Caco-2 (cell line): Measurements from ENCODE around the gene RIMBP3C. TPM values are rescaled to one million over a fixed set of nuclear protein-coding genes. Genes with fewer than 3 reads are reported as not detected.
"Not testable (repeated sequence)": the region's sequence is repeated elsewhere in the genome, so short reads cannot be mapped to it uniquely, and the experiment has no call there.

Source experiments
- BruUV-seq: library from RNA; stranded (reverse); fragments of 400-500 nt; replicated peaks from 2 replicates; lab custom pipeline; 2021; lab: Mats Ljungman, UMichigan
- CTCF ChIA-PET: fragments of 300-600 bp; sonication (Branson Sonifier 250); formaldehyde crosslinking; loops from one replicate; lab custom pipeline; 2022; ENCODE audit warnings: antibody characterized with exemption; lab: Charles Lee
- POLR2A ChIA-PET: fragments of 300-600 bp; sonication (Branson Sonifier 250); formaldehyde crosslinking; loops from one replicate; lab custom pipeline; 2022; ENCODE audit warnings: antibody characterized with exemption; lab: Charles Lee
- DNase-seq, 2 experiments: peaks; one replicate each; pipeline versions ENCODE4 v3.0.0 to v3.0.0-alpha.2; 2020 to 2022
- H3K27me3 ChIP-seq: replicated peaks from 2 replicates; pipeline ENCODE4 v1.6.0; 2011; ENCODE audit warnings: low read length; ENCODE audit not compliant: control insufficient read depth, insufficient read depth
- H3K36me3 ChIP-seq: 2 replicates; pipeline ENCODE4 v1.5.1; 2011; ENCODE audit warnings: low read length; ENCODE audit not compliant: control insufficient read depth, insufficient read depth
- H3K4me1 ChIP-seq: fragments of 250-450 bp; sonication (Bioruptor Pico); 2 replicates; pipeline ENCODE4 v1.5.1; 2020; ENCODE audit warnings: mild to moderate bottlenecking
- H3K4me3 ChIP-seq: 2 replicates; pipeline ENCODE4 v1.5.1; 2011; ENCODE audit warnings: low read depth, mild to moderate bottlenecking, control low read depth, low read length
- H3K9me3 ChIP-seq: fragments of 250-450 bp; sonication (Bioruptor Pico); 2 replicates; pipeline ENCODE4 v1.5.1; 2020; ENCODE audit warnings: mild to moderate bottlenecking, moderate library complexity
- H3K27ac Mint-ChIP-seq: one replicate; pipeline ENCODE4 v1.8.0; 2022; ENCODE audit warnings: mixed read lengths; ENCODE audit not compliant: unreplicated experiment
- H3K27me3 Mint-ChIP-seq: one replicate; pipeline ENCODE4 v1.8.0; 2022; ENCODE audit warnings: mixed read lengths; ENCODE audit not compliant: insufficient read depth, unreplicated experiment
- H3K36me3 Mint-ChIP-seq: one replicate; pipeline ENCODE4 v1.8.0; 2022; ENCODE audit warnings: mild to moderate bottlenecking, mixed read lengths; ENCODE audit not compliant: insufficient read depth, unreplicated experiment
- H3K4me1 Mint-ChIP-seq: one replicate; pipeline ENCODE4 v1.8.0; 2022; ENCODE audit warnings: low read depth, mixed read lengths; ENCODE audit not compliant: unreplicated experiment
- H3K4me3 Mint-ChIP-seq: one replicate; pipeline ENCODE4 v1.8.0; 2022; ENCODE audit warnings: mild to moderate bottlenecking, moderate library complexity, mixed read lengths; ENCODE audit not compliant: unreplicated experiment
- H3K9me3 Mint-ChIP-seq: one replicate; pipeline ENCODE4 v1.8.0; 2022; ENCODE audit warnings: mixed read lengths; ENCODE audit not compliant: unreplicated experiment
- intact Hi-C: fragments of 100-400 bp; cut with micrococcal nuclease; formaldehyde crosslinking; loops from one replicate; pipeline ENCODE4 v1.10.0; 2022; ENCODE audit not compliant: unreplicated experiment
- total RNA-seq: library from RNA; stranded (reverse); gene quantifications from 2 replicates; pipeline ENCODE4 v1.2.3, GENCODE V29; 2022

RIMBP3C gene
- total RNA-seq, 1 experiment from 2014 or later, result 0.39 TPM

- H3K27me3 Mint-ChIP-seq, H3K27me3 ChIP-seq, H3K4me1 ChIP-seq, intact Hi-C loops, H3K4me3 ChIP-seq, H3K36me3 ChIP-seq, H3K36me3 Mint-ChIP-seq, H3K4me1 Mint-ChIP-seq, BruUV-seq, DNase-seq, H3K27ac Mint-ChIP-seq, CTCF ChIA-PET, POLR2A ChIA-PET, H3K4me3 Mint-ChIP-seq, H3K9me3 Mint-ChIP-seq, H3K9me3 ChIP-seq: not testable (repeated sequence)
Measured at GRCh38 chr22:21514117-21514516, 37.1 kb downstream of the RIMBP3C start.

GRCh38 chr22:21512022-21512421 lies 39.2 kb downstream of the RIMBP3C start:
- H3K4me1 Mint-ChIP-seq, H3K27me3 Mint-ChIP-seq, H3K9me3 Mint-ChIP-seq, CTCF ChIA-PET, H3K4me1 ChIP-seq, POLR2A ChIA-PET, H3K27me3 ChIP-seq, BruUV-seq, H3K4me3 ChIP-seq, H3K36me3 Mint-ChIP-seq, H3K36me3 ChIP-seq, intact Hi-C loops, H3K9me3 ChIP-seq: not testable (repeated sequence)
- Mint-ChIP-seq H3K27ac (peak overlapping the region; percentile 88), H3K4me3 (peak overlapping the region; percentile 64)
- DNase-seq, result peak in 1 of 2 experiments; percentile 1

- POLR2A ChIA-PET, intact Hi-C loops, H3K27ac Mint-ChIP-seq, CTCF ChIA-PET, H3K27me3 ChIP-seq, H3K27me3 Mint-ChIP-seq, H3K9me3 Mint-ChIP-seq, H3K36me3 ChIP-seq, H3K4me3 ChIP-seq, H3K4me1 ChIP-seq, H3K4me3 Mint-ChIP-seq, BruUV-seq, DNase-seq, H3K9me3 ChIP-seq, H3K4me1 Mint-ChIP-seq, H3K36me3 Mint-ChIP-seq: not testable (repeated sequence)
Measured at GRCh38 chr22:21510397-21510796, 40.9 kb downstream of the RIMBP3C start.

GRCh38 chr22:21499623-21500506 lies 51.4 kb downstream of the RIMBP3C start:
- H3K9me3 ChIP-seq, H3K36me3 ChIP-seq, H3K4me1 Mint-ChIP-seq, H3K4me3 Mint-ChIP-seq, H3K27me3 Mint-ChIP-seq, H3K27ac Mint-ChIP-seq, intact Hi-C loops, H3K9me3 Mint-ChIP-seq, H3K4me1 ChIP-seq, CTCF ChIA-PET, H3K36me3 Mint-ChIP-seq, H3K27me3 ChIP-seq, H3K4me3 ChIP-seq, POLR2A ChIA-PET, DNase-seq: not testable (repeated sequence)
- TSS peak; percentile 39 for BruUV-seq

GRCh38 chr22:21498489-21498888 lies 52.8 kb downstream of the RIMBP3C start:
- DNase-seq, intact Hi-C loops, H3K4me3 ChIP-seq, CTCF ChIA-PET, BruUV-seq, H3K27ac Mint-ChIP-seq, POLR2A ChIA-PET, H3K9me3 Mint-ChIP-seq, H3K9me3 ChIP-seq, H3K4me1 Mint-ChIP-seq, H3K36me3 ChIP-seq, H3K4me1 ChIP-seq, H3K4me3 Mint-ChIP-seq, H3K27me3 Mint-ChIP-seq, H3K27me3 ChIP-seq, H3K36me3 Mint-ChIP-seq: not testable (repeated sequence)

- H3K36me3 Mint-ChIP-seq, CTCF ChIA-PET, BruUV-seq, DNase-seq, H3K4me3 Mint-ChIP-seq, H3K27ac Mint-ChIP-seq, H3K4me1 ChIP-seq, H3K36me3 ChIP-seq, POLR2A ChIA-PET, H3K9me3 ChIP-seq, H3K27me3 ChIP-seq, H3K4me3 ChIP-seq, H3K27me3 Mint-ChIP-seq, H3K9me3 Mint-ChIP-seq, H3K4me1 Mint-ChIP-seq, intact Hi-C loops: not testable (repeated sequence)
Measured at GRCh38 chr22:21497984-21498383, 53.3 kb downstream of the RIMBP3C start.
